Measurements from ENCODE around the gene PER3.
A peak's percentile ranks its signal among the peaks of the same experiment; 100 is the strongest.

PER3 gene

GRCh38 chr1:7747605-7748004, 36.5 kb upstream of the PER3 start:
- H3K9me3 ChIP-seq (ENCODE audit: severe bottlenecking) = no peaks in the 10 kb centered on the region
- H3K27me3 ChIP-seq (ENCODE audit: insufficient read depth, poor library complexity, severe bottlenecking) = no peaks in the 10 kb centered on the region
- H3K27ac ChIP-seq (ENCODE audit: poor library complexity, severe bottlenecking) = no peak overlapping the region
- H3K4me1 ChIP-seq (ENCODE audit: insufficient read depth, poor library complexity, severe bottlenecking) = peaks cover 6% of the 10 kb centered on the region
- ATAC-seq (ENCODE audit: low read depth) (no peak), DNase-seq (ENCODE audit: low spot score) (no peak)
- H3K4me3 ChIP-seq (ENCODE audit: severe bottlenecking) = no peak overlapping the region
- TF ChIP-seq, protein P1, sequence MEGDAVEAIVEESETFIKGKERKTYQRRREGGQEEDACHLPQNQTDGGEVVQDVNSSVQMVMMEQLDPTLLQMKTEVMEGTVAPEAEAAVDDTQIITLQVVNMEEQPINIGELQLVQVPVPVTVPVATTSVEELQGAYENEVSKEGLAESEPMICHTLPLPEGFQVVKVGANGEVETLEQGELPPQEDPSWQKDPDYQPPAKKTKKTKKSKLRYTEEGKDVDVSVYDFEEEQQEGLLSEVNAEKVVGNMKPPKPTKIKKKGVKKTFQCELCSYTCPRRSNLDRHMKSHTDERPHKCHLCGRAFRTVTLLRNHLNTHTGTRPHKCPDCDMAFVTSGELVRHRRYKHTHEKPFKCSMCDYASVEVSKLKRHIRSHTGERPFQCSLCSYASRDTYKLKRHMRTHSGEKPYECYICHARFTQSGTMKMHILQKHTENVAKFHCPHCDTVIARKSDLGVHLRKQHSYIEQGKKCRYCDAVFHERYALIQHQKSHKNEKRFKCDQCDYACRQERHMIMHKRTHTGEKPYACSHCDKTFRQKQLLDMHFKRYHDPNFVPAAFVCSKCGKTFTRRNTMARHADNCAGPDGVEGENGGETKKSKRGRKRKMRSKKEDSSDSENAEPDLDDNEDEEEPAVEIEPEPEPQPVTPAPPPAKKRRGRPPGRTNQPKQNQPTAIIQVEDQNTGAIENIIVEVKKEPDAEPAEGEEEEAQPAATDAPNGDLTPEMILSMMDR (IDR thresholded peaks at IDR 0.05; ENCODE audit: poor library complexity, severe bottlenecking) = no peak
- no peaks in the 10 kb centered on the region for H3K36me3 ChIP-seq (ENCODE audit: low read depth)

DNA sequence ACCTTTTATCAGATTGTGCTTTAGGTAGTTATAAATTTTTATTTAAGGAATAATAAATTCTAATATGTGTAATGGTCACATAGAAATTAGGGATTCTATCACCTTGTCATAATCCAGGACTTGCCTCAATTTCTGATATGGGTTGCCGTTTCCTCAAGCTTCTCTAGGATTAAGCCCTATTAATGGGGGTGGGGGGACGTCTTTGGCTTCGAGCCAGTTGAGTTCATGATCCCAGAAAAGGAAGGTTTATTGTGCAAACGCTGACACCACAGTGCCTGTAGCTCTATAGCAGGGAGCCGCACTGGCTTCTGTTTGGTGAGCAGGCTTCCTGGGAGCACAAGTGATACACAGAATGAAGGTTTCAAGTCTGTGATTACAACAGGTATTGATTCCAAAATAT, 35.0 kb upstream of the PER3 start:
- TF ChIP-seq, protein P1 (IDR thresholded peaks at IDR 0.05; ENCODE audit: poor library complexity, severe bottlenecking) = no peak

GRCh38 chr1:7751174-7751573, 32.9 kb upstream of the PER3 start:
- Histone ChIP-seq H3K4me1 (ENCODE audit: insufficient read depth, poor library complexity, severe bottlenecking) (no peaks in the 10 kb centered on the region), H3K27me3 (ENCODE audit: insufficient read depth, poor library complexity, severe bottlenecking) (no peaks in the 10 kb centered on the region), H3K9me3 (ENCODE audit: severe bottlenecking) (no peaks in the 10 kb centered on the region), H3K4me3 (ENCODE audit: severe bottlenecking) (no peak overlapping the region), H3K36me3 (ENCODE audit: low read depth) (no peaks in the 10 kb centered on the region), H3K27ac (ENCODE audit: poor library complexity, severe bottlenecking) (no peak overlapping the region)
- DNase-seq (ENCODE audit: low spot score) (no peak), ATAC-seq (ENCODE audit: low read depth) (no peak)
- TF ChIP-seq, protein P1 (IDR thresholded peaks at IDR 0.05; ENCODE audit: poor library complexity, severe bottlenecking) = no peak

More for the DNA sequence above, 35.0 kb upstream of the PER3 start:
- Histone ChIP-seq H3K4me1 (ENCODE audit: insufficient read depth, poor library complexity, severe bottlenecking) (peaks cover 6% of the 10 kb centered on the region), H3K27ac (ENCODE audit: poor library complexity, severe bottlenecking) (no peak overlapping the region), H3K4me3 (ENCODE audit: severe bottlenecking) (no peak overlapping the region), H3K9me3 (ENCODE audit: severe bottlenecking) (no peaks in the 10 kb centered on the region), H3K27me3 (ENCODE audit: insufficient read depth, poor library complexity, severe bottlenecking) (no peaks in the 10 kb centered on the region), H3K36me3 (ENCODE audit: low read depth) (no peaks in the 10 kb centered on the region)
- DNase-seq (ENCODE audit: low spot score) = no peak
- no peak for ATAC-seq (ENCODE audit: low read depth)

DNA sequence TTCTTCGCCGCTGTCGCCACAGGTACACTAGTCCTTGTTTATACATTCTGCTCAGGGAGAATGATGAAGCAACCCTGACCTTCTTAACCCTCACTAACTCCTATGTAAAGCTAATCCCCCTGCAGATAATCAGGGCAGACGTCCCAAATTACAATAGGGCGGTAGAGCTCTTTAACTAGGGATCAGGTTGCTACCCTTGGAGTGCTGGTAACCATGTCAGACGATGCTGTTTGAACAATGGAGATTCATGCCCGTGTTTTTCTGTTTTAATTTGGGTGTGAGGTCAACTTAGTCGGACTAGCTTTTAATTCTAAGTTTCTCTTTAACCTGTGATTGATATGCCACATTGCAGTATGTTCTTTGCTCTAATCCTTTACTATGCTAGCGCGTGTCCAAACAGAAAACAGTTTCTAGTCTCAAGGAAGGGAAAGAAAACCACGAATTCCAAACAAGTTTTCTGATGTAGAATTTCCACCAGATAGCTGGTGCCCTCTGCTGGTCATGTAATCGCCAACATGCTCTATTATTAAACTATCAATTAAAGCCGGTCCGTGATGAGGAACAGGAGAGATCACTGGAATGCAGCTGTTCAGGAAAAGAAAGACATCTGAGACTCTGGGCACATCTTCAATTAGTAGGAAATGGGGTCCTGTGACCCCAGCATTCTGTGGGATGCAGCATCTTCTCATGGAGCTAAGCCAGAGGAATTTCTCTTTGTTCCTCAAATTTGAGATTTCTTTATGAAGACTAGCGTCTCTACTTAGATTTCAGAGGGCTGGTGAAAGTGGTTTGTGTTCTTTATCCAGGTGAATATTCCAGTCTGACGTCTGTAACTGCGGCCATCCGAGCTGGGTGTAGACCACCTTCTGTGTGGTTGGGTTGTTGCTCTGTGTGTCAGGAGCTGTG, 31.3 kb upstream of the PER3 start:
- H3K4me1 ChIP-seq (ENCODE audit: insufficient read depth, poor library complexity, severe bottlenecking) = no peaks in the 10 kb centered on the region
- H3K9me3 ChIP-seq (ENCODE audit: severe bottlenecking) = no peaks in the 10 kb centered on the region
- DNase-seq (ENCODE audit: low spot score) (no peak), ATAC-seq (ENCODE audit: low read depth) (peak; percentile 68)
- no peaks in the 10 kb centered on the region for H3K27me3 ChIP-seq (ENCODE audit: insufficient read depth, poor library complexity, severe bottlenecking)
- H3K36me3 ChIP-seq (ENCODE audit: low read depth) = no peaks in the 10 kb centered on the region
- H3K4me3 ChIP-seq (ENCODE audit: severe bottlenecking) = no peak overlapping the region
- H3K27ac ChIP-seq (ENCODE audit: poor library complexity, severe bottlenecking) = no peak overlapping the region
- TF ChIP-seq, protein P1 (IDR thresholded peaks at IDR 0.05; ENCODE audit: poor library complexity, severe bottlenecking) = peak; percentile 91

DNA sequence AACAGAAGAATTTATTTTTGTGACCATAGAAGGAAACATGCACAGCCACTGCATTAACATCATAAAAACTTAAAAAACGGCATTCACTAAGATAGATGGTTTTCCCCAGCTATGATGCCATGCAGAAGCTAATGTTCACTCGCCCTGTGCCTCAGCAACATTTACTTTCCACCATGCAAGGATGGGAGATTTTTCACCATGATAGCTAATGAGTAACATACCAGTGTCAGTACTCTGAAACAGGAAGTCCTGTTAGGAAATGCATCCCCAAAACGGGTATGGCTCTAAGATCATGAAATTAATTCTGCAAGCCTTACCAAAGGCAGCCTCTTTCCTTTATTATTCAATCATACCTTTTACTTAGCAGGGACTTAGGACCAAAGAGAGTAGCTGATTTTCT, 30.4 kb upstream of the PER3 start:
- no peaks in the 10 kb centered on the region for H3K4me1 ChIP-seq (ENCODE audit: insufficient read depth, poor library complexity, severe bottlenecking)
- no peaks in the 10 kb centered on the region for H3K9me3 ChIP-seq (ENCODE audit: severe bottlenecking)
- H3K27ac ChIP-seq (ENCODE audit: poor library complexity, severe bottlenecking) = no peak overlapping the region
- TF ChIP-seq, protein P1 (IDR thresholded peaks at IDR 0.05; ENCODE audit: poor library complexity, severe bottlenecking) = no peak
- H3K36me3 ChIP-seq (ENCODE audit: low read depth) = no peaks in the 10 kb centered on the region
- no peak for ATAC-seq (ENCODE audit: low read depth)
- no peaks in the 10 kb centered on the region for H3K27me3 ChIP-seq (ENCODE audit: insufficient read depth, poor library complexity, severe bottlenecking)
- H3K4me3 ChIP-seq (ENCODE audit: severe bottlenecking) = no peak overlapping the region
- DNase-seq (ENCODE audit: low spot score) = no peak
